CD4-positive, alpha-beta T cell treated with Interleukin-21 for 1 hour (primary cell): ENCODE data around the gene PPP4R1.

Experiments
- DNase-seq: peaks from one replicate; pipeline ENCODE4 v3.0.0-alpha.2; 2020

PPP4R1 gene

GRCh38 chr18:9581667-9582066 lies 32.7 kb downstream of the PPP4R1 start:
- no peak for DNase-seq

- no peak for DNase-seq
Observed at GRCh38 chr18:9578306-9578705, 36.1 kb downstream of the PPP4R1 start.

DNA sequence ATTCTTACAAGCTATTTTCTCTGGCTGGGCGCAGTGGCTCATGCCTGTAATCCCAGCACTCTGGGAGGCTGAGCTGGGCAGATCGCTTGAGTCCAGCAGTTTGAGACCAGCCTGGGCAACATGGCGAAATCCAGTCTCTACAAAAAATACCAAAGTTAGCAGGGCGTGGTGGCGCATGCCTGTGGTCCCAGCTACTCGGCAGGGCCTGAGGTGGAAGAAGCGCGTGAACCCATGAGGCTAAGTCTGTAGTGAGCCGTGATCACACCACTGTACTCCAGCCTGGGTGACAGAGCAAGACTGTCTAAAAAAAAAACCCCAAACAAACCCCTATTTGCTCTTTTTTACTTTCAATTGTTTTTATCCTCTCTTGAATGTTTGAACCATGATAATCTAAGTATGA lies 37.0 kb downstream of the PPP4R1 start:
- DNase-seq: no peak

GRCh38 chr18:9575558-9575957 lies 38.8 kb downstream of the PPP4R1 start:
- peak; percentile 31 for DNase-seq

DNA sequence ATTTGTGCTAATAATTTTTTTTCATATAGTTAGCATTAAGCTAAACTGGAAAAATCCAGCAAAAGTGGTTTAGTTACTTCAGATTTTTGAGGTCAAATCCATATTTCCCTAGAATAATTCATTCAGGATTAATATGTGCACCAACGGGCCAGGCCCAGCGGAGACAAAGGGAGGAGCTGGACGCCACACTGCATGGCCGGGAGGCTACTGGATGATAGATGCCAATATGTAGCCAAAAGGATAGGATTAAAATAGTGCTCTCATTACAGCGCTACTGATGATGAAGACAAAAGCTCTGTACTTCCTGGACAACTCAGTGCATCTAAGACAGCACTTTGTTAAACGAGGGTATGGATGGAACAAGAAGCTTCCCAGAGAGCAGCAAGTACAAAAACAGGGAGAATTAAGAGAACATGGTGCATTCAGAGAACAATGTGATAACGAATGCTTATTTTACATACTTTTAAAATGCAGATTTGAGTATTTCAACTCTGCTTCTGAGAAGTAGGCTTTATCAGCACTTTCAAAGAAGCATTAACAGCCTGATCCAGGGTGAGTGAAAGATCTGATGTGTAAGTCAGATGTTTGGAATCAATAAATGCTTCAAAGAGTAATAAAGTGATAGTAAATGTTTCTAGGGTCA lies 39.8 kb downstream of the PPP4R1 start:
- no peak for DNase-seq

DNA sequence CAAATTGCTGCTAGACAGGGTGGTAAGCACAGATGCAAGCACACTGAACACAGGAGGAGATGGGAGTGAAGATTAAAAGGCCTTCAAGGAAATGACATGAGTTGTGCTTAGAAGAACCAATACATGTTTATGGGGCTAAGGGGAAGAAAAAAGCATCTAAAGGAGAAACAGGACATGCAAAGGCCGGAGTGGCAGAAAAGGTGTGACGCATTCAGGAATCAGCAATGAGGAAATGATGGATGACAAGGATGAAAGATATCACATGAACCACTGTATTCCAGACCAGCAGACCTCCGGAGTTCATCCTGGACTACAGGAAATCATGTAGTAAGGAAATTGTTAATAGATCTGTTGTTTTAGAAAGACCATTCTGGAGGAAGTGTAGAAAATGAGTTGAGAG lies 42.8 kb downstream of the PPP4R1 start:
- no peak for DNase-seq

- DNase-seq: no peak
Observed at GRCh38 chr18:9570255-9570654, 44.1 kb downstream of the PPP4R1 start.

- DNase-seq: no peak
Observed at GRCh38 chr18:9569178-9569577, 45.2 kb downstream of the PPP4R1 start.

GRCh38 chr18:9568186-9568585 lies 46.2 kb downstream of the PPP4R1 start:
- no peak for DNase-seq

- no peak for DNase-seq
Observed at GRCh38 chr18:9565407-9565806, 49.0 kb downstream of the PPP4R1 start.

GRCh38 chr18:9563331-9563730 lies 51.0 kb downstream of the PPP4R1 start:
- DNase-seq: no peak

DNA sequence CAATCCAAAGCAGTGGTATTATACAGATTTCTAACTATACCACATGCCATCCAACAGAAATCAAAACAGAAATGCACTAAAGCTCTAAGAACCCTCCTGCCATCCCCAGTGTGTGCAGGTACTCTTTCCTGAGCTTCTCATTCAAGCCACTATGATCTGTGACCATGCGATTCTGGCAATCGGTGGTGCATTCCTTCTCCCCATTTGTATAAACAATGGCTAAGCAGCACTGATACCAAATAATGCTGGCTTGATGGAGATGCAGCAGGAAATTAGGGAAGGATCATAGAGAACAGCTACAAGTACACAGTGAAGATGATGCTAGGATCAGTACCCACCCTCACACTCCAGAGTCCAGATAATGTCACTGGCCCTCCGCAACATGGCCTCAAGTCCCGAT lies 51.8 kb downstream of the PPP4R1 start:
- no peak for DNase-seq

DNA sequence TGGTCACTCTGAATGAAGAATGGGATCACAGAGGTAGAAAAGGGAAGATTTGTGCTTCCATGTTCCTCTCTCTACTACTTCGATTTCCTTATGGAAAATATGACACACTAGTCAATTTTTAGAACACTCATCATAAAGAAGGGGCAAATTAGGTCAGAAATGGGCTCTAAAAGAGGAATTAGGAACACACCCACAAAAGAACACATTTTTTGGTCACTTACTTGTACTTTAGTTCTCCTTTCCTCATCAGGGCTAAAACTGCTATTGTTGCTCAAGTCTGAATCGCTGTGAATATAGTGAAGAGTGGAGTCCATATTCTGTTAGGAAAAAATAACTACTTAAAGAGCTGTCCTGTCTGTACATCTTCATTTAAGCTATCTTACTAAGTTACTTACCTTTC lies 52.6 kb downstream of the PPP4R1 start:
- no peak for DNase-seq

GRCh38 chr18:9559253-9559652 lies 55.1 kb downstream of the PPP4R1 start:
- no peak for DNase-seq

GRCh38 chr18:9558387-9559064 lies 55.8 kb downstream of the PPP4R1 start:
- DNase-seq: no peak

DNA sequence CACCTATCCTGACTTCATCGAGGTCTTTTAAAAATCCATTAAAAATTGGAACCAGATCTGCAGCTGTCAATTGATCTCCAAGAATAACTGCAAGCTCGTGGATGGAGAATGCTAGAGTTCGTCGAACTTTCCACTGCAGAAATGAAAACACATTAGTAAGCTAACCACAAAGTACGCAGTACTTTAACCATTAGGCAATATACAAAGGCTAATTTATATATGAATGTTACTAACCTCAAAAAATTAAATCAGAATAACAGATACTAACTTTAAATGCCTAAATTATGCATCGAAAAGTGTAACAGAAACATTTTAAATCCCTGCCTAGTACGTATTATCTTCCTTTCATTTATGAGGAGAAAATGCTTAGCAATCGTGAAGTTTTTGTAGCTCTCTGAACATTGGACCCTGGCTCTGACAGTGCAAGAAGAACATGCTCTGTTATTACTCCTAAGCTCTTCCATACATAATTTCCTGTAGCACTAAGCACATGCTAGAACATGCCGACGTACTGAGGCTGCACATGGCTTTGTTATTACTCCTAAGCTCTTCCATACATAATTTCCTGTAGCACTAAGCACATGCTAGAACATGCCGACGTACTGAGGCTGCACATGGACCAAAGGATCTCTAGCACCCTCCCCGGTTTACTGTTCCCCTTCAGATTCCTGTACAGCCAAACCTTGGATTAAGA lies 57.0 kb downstream of the PPP4R1 start:
- DNase-seq: no peak

DNA sequence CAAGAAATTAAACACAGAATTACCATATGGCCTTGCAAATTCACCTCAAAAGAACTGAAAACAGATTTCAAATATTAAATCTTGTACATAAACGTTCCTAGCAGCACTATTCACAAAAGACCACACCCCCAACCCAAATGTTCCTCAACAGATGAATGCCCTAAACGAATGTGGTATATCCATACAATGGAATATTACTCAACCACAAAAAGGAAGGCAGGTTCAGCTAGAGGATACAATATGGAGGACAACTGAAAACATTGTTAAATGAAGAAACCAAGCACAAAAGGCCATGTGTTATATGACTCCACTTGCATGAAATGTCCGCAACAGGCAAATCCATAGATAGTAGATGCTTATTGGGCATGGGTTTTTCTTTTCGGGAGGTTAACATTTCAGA lies 61.7 kb downstream of the PPP4R1 start:
- no peak for DNase-seq

DNA sequence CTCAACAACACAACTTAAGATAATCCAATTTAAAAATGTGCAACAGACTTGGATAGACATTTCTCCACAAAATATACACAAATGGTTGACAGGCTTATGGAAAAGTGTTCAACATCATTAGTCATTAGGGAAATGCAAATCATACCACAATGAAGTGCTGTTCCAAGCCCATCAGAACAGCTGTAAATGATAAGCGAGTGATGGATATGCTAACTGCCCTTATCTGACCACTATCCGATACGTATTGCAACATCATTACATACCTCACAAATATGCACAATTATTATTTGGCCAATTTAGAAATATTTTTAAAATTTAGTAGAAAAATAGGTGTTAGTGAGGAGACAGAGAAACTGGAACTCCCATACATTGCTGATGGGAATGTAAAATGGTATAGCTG lies 62.2 kb downstream of the PPP4R1 start:
- DNase-seq: no peak

GRCh38 chr18:9550429-9550828 lies 63.9 kb downstream of the PPP4R1 start:
- no peak for DNase-seq

GRCh38 chr18:9549405-9549804 lies 65.0 kb downstream of the PPP4R1 start:
- DNase-seq: no peak

- no peak for DNase-seq
Observed at GRCh38 chr18:9547782-9548181, 66.6 kb downstream of the PPP4R1 start.

DNA sequence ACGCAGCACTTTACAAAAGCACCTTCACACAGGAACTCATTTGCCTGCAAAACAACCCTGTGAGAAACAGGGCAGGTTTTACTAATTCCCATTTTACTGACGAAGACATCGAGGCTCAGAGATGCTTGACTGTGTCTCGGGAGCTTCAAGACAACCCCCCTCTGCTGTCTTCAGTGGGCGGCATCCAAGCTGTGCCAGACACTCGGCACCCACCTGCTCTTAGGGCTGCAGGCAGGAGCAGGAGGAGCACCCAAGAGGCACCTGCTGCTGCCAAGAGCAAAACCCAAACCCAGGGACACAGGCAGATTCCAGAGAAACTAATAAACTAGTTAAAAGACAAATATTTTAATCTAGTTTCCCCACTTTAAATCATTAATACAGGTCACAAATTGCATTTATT lies 67.9 kb downstream of the PPP4R1 start:
- DNase-seq: no peak

- DNase-seq: no peak
Observed at GRCh38 chr18:9545029-9545428, 69.3 kb downstream of the PPP4R1 start.

DNA sequence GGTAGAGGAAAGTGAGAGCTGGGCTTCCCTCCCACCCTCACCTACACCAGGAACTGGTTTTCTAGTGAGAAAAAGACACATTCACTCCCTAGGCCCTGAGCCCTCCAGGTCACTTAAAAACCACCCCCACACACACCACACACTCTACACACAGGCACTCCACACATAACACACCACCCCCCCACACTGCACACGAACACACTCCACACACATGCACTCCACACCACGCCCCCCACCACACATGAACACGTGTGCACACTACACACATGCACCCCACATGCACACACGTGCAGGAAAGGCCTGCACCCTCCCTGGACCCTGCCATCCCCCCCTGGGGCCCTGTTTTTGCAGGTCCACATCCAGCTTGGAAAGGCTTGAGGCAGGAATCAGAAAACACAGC lies 71.4 kb downstream of the PPP4R1 start:
- no peak for DNase-seq
